ENCODE data around the gene GIPC3.
"Not testable (repeated sequence)": the region's sequence is repeated elsewhere in the genome, so short reads cannot be mapped to it uniquely, and the experiment has no call there.

The GIPC3 gene

GRCh38 chr19:3618811-3619630 lies 33.7 kb downstream of the GIPC3 start:
- no peak for DNase-seq

- DNase-seq = no peak
Measured at GRCh38 chr19:3619631-3620012, 34.3 kb downstream of the GIPC3 start.

- no peak for DNase-seq
Measured at GRCh38 chr19:3620145-3620816, 35.0 kb downstream of the GIPC3 start.

- DNase-seq = no peak
Measured at GRCh38 chr19:3620817-3621547, 35.7 kb downstream of the GIPC3 start.

GRCh38 chr19:3621689-3622088 lies 36.4 kb downstream of the GIPC3 start:
- no peak for DNase-seq

- DNase-seq = no peak
Measured at GRCh38 chr19:3622224-3622623, 36.9 kb downstream of the GIPC3 start.

GRCh38 chr19:3623716-3624115 lies 38.4 kb downstream of the GIPC3 start:
- DNase-seq = no peak

GRCh38 chr19:3625996-3626472 lies 40.8 kb downstream of the GIPC3 start:
- DNase-seq = no peak

- DNase-seq = peak; percentile 99
Measured at GRCh38 chr19:3626473-3627350, 41.4 kb downstream of the GIPC3 start, which contains the start of gene CACTIN. CACTIN (minus strand) TSS chr19:3626790; CDS start chr19:3626762, 28 bp downstream.

GRCh38 chr19:3627351-3627723 lies 42.1 kb downstream of the GIPC3 start:
- no peak for DNase-seq

- DNase-seq = not testable (repeated sequence)
Measured at GRCh38 chr19:3628766-3629165, 43.5 kb downstream of the GIPC3 start.

GRCh38 chr19:3631053-3631861 lies 46.0 kb downstream of the GIPC3 start:
- DNase-seq = no peak

- no peak for DNase-seq
Measured at GRCh38 chr19:3632098-3632497, 46.8 kb downstream of the GIPC3 start.

- no peak for DNase-seq
Measured at GRCh38 chr19:3632739-3633558, 47.7 kb downstream of the GIPC3 start.

- DNase-seq = no peak
Measured at GRCh38 chr19:3633559-3633988, 48.3 kb downstream of the GIPC3 start.

GRCh38 chr19:3634496-3635045 lies 49.3 kb downstream of the GIPC3 start:
- no peak for DNase-seq

- no peak for DNase-seq
Measured at GRCh38 chr19:3636506-3636905, 51.2 kb downstream of the GIPC3 start.

GRCh38 chr19:3636962-3637361 lies 51.7 kb downstream of the GIPC3 start:
- DNase-seq = no peak

GRCh38 chr19:3637621-3638020 lies 52.3 kb downstream of the GIPC3 start:
- DNase-seq = no peak
